ENCODE measurements around the gene DAG1. TPM values are rescaled to one million over a fixed set of nuclear protein-coding genes. Genes with fewer than 3 reads are reported as not detected.

Gene DAG1
- total RNA-seq, 4 donors from 2014 or later, result 11.6 to 79.2 (median 62.6) TPM

DNA sequence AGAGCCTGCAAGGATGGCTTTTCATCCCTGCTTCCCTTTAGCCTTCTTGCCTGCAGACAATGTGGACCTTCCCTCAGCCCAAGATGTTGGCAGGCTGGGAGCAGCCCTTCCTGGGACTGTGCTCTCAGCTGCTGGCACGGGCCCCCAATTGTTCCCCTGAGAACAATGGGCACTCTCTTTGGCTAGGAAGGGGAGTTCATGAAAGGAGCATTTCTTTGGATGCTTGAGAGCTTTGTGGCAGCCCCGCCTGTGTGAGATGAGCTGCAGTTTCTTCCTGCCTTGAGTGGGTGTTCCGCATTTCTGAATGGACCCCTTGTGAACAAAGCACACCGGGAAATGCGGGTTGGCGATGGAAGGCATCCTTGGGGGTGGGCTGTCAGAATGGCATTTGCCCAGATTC is 49.2 kb downstream of the DAG1 start:
- H3K27me3 ChIP-seq, result no peaks in the 10 kb centered on the region
- peaks cover 0 to 18% (median 0%) of the 10 kb centered on the region in 3 donors for H3K36me3 ChIP-seq
- no peak for DNase-seq
- no peak overlapping the region for H3K4me3 ChIP-seq
- H3K9me3 ChIP-seq, result no peaks in the 10 kb centered on the region
- no peaks in the 10 kb centered on the region for H3K4me1 ChIP-seq
- TF ChIP-seq POLR2A (IDR thresholded peaks at IDR 0.05), result no peak
- TF ChIP-seq, protein P1, sequence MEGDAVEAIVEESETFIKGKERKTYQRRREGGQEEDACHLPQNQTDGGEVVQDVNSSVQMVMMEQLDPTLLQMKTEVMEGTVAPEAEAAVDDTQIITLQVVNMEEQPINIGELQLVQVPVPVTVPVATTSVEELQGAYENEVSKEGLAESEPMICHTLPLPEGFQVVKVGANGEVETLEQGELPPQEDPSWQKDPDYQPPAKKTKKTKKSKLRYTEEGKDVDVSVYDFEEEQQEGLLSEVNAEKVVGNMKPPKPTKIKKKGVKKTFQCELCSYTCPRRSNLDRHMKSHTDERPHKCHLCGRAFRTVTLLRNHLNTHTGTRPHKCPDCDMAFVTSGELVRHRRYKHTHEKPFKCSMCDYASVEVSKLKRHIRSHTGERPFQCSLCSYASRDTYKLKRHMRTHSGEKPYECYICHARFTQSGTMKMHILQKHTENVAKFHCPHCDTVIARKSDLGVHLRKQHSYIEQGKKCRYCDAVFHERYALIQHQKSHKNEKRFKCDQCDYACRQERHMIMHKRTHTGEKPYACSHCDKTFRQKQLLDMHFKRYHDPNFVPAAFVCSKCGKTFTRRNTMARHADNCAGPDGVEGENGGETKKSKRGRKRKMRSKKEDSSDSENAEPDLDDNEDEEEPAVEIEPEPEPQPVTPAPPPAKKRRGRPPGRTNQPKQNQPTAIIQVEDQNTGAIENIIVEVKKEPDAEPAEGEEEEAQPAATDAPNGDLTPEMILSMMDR (IDR thresholded peaks at IDR 0.05), result no peak
- no peak overlapping the region for H3K27ac ChIP-seq

DNA sequence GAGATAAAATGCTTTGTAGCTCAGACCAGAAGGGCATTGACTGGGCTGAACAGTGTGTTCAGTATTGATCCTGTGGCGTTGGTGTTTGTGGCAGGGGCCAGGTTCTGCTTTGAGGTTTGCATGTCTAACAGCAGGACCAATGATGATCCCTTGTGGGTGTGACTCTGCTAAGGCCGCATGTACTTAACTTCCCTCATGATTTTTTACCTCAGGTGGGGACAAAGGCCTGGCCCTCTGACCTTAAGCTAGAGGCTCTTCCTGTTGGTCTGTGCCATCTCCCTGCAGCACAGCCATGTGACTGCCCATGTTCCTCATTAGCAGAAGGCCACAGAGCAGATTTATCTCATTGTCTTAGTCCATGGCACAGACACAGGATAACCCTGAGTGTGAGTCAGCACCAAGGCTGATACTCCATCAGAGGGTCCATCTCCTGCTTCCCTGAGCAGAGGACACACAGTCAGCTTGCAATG is 49.9 kb downstream of the DAG1 start:
- no peak overlapping the region for H3K27ac ChIP-seq
- no peaks in the 10 kb centered on the region for H3K27me3 ChIP-seq
- H3K4me1 ChIP-seq, result no peaks in the 10 kb centered on the region
- H3K9me3 ChIP-seq, result no peaks in the 10 kb centered on the region
- DNase-seq, result no peak
- H3K36me3 ChIP-seq, result peaks cover 0 to 20% (median 0%) of the 10 kb centered on the region in 3 donors
- no peak overlapping the region for H3K4me3 ChIP-seq
- TF ChIP-seq, protein P1 (IDR thresholded peaks at IDR 0.05), result no peak
- no peak for TF ChIP-seq POLR2A (IDR thresholded peaks at IDR 0.05)

DNA sequence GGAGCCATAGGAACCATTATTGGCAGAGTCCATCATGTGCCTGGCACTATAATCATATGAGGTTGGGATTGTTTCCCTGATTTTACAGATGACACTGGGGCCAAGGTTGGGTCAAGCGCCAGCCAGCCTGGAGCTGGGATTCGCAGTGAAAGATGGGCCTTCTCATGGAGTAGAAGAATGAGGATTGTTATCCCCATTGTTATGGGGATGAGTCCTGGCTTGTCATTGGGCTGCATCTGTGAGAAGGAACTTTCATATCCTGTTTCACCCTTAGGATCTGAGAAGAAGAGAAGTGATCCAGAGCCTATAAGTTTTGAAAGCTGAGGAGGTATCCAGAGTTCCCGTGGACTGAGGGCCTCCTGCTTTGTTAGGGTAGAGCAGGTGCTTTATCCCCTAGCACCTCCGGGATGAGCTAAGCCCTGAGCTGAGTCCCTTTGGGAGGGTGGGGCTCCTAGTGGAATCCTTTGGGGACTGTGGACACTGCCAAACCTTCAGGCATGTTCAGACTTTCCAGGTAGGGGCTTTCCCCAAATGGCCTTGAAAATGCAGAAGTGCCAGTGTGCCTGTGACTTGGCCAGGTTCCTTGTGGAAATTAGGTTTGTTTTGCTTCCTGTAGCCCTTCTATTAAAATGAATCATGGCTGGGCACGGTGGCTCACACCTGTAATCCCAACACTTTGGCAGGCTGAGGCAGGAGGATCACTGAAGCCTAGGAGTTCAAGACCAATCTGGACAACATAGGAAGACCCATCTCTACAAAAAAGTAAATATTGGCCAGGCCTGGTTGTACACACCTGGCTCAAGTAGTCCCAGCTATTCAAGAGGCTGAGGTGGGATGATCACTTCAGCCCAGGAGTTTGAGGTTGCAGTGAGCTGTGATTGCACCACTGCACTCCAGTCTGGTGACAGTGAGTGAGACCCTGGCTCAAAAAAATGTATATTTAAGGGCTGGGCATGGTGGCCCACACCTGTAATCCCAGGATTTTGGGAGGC is 54.0 kb downstream of the DAG1 start:
- Histone ChIP-seq H3K27ac (no peak overlapping the region), H3K4me3 (no peak overlapping the region), H3K9me3 (no peaks in the 10 kb centered on the region), H3K27me3 (no peaks in the 10 kb centered on the region), H3K36me3 (peaks cover 0 to 8% (median 0%) of the 10 kb centered on the region in 3 donors), H3K4me1 (no peaks in the 10 kb centered on the region)
- DNase-seq, result no peak
- TF ChIP-seq POLR2A (IDR thresholded peaks at IDR 0.05), result no peak
- TF ChIP-seq, protein P1 (IDR thresholded peaks at IDR 0.05), result no peak

DNA sequence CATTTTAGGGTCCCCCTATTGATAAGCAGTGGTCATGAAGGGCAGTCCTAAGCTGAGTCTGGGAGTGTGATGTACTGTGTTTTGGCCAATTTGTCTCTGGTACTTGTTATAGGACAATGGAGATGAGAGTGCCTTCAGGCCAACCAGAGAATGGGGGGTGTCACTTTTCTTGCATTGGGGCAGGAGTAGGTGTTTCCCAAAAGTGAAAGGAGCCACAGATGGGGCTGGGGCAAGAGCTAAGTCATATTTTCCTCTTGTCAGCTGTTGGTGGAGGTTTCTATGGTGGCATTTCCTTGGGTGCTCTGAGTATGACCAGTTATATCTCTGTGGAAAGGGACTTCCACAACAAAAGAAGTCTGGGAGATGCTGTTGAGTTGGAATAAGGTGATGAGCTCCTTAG is 59.5 kb downstream of the DAG1 start:
- Histone ChIP-seq H3K4me1 (no peaks in the 10 kb centered on the region), H3K9me3 (no peaks in the 10 kb centered on the region), H3K27me3 (no peaks in the 10 kb centered on the region), H3K4me3 (no peak overlapping the region), H3K27ac (no peak overlapping the region), H3K36me3 (peaks cover 0 to 50% (median 0%) of the 10 kb centered on the region in 3 donors)
- no peak for TF ChIP-seq POLR2A (IDR thresholded peaks at IDR 0.05)
- TF ChIP-seq, protein P1 (IDR thresholded peaks at IDR 0.05), result no peak
- no peak for DNase-seq

DNA sequence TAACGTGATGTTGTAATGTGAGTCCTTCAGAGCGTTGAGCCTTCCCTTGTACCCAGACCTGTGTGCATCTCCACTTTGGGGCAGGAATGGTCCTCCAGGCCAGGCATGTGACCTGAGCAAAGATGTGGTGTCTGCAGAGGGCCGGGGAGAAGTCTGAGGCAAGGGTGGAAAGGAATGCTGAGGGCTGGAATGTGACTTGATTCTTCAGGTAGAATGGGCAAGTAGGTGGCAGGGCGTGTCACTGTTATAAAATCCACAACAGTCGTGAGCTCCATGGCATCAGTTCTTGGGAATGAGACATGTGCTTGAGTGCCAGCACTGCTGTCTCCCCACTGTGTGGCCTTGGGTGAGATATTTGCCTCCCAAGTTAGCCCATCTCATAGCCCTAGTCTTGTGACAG is 60.2 kb downstream of the DAG1 start:
- peaks cover 0 to 44% (median 0%) of the 10 kb centered on the region in 3 donors for H3K36me3 ChIP-seq
- TF ChIP-seq, protein P1 (IDR thresholded peaks at IDR 0.05), result no peak
- no peak for TF ChIP-seq POLR2A (IDR thresholded peaks at IDR 0.05)
- H3K27ac ChIP-seq, result no peak overlapping the region

More for the DNA sequence above, 60.2 kb downstream of the DAG1 start:
- no peaks in the 10 kb centered on the region for H3K9me3 ChIP-seq
- no peaks in the 10 kb centered on the region for H3K27me3 ChIP-seq
- no peak overlapping the region for H3K4me3 ChIP-seq
- DNase-seq, result no peak
- no peaks in the 10 kb centered on the region for H3K4me1 ChIP-seq
